CD4-positive, alpha-beta T cell treated with Interleukin-21 for 1 hour (primary cell): ENCODE results near the gene AKNA.
"Not testable (repeated sequence)": the region's sequence is repeated elsewhere in the genome, so short reads cannot be mapped to it uniquely, and the experiment has no call there.

Source experiments
- DNase-seq: peaks from one replicate; pipeline ENCODE4 v3.0.0-alpha.2; 2020

AKNA gene

DNA sequence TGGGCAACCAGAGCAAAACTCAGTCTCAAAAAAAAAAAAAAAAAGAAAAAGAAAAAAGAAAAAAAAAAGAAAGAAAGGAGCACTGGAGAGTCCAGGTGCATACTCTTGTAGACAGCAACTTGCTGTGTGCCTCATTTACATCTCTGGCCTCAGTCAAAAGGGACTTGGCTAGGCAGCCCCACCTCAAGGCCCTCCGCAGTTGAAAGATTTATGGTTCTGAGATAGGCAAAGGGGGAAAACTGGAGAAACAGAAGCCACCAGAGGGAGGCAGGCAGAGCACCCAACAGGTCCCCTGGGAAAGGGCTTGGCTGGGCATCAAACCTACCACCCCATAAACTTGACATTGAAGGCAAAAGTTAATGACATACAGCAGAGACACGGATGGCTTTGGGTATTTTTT, 52.0 kb downstream of the AKNA start:
- DNase-seq: no peak

DNA sequence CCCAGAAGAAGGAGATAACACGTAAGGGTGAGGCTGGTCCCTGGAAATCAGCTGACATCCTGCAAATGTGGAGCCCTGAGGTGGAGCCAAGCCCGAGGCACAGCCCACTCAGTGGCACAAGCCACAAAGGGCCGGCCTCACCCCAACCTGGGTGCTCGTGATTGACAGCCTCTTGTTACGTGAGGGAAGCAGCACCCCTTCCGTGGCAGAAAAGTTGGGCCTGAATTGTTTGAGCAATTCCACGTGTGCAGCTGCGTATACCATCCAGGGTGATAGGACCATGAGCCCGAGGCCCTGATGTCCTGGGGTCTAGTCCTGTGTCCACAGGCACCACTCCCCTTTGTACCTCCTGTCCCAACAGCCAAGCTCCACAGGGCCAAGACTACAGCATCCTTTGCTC, 53.3 kb downstream of the AKNA start:
- no peak for DNase-seq

DNA sequence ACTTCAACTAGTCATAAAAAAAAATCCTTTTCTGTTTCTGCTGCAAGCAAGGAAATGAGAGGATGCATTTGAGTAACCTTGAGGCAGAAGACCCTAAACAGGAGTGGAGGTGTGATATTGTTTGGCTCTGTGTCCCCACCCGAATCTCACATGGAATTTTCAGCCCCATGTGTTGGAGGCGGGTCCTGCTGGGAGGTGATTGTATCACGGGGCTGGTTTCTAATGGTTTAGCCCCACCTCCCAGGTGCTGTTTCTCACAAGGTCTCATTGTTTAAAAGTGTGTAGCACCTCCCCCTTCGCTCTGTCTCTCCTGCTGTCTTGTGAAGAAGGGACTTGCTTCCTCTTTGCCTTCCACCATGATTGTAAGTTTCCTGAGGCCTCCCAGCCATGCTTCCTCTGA, 54.1 kb downstream of the AKNA start:
- DNase-seq: not testable (repeated sequence)

DNA sequence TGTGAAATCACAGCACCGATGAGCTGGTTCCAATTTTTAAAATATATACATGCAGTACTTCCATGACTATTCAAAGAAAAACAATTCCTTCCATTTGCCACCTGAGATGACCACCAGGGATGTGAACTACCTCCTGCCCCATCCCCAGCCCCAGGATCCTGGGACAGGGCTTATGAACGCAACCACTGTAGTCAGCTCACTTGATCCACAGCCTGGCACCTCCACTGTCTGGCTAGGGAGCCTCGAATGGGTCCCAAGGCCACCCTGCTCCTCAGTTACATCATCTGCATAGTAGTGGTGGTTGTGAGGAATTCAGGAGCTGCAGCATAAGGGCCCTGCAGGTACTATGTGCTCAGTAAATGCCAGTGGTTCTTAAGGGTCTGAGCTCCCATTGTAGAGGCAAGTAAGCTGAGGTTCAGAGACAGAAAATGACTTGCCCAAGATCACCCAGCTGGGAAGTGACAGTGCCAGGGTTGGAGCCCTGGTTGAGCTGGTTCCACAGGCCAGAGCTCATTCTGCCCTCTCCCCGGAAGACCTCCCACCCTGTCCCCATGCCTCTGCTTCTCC, 55.2 kb downstream of the AKNA start:
- not testable (repeated sequence) for DNase-seq

DNA sequence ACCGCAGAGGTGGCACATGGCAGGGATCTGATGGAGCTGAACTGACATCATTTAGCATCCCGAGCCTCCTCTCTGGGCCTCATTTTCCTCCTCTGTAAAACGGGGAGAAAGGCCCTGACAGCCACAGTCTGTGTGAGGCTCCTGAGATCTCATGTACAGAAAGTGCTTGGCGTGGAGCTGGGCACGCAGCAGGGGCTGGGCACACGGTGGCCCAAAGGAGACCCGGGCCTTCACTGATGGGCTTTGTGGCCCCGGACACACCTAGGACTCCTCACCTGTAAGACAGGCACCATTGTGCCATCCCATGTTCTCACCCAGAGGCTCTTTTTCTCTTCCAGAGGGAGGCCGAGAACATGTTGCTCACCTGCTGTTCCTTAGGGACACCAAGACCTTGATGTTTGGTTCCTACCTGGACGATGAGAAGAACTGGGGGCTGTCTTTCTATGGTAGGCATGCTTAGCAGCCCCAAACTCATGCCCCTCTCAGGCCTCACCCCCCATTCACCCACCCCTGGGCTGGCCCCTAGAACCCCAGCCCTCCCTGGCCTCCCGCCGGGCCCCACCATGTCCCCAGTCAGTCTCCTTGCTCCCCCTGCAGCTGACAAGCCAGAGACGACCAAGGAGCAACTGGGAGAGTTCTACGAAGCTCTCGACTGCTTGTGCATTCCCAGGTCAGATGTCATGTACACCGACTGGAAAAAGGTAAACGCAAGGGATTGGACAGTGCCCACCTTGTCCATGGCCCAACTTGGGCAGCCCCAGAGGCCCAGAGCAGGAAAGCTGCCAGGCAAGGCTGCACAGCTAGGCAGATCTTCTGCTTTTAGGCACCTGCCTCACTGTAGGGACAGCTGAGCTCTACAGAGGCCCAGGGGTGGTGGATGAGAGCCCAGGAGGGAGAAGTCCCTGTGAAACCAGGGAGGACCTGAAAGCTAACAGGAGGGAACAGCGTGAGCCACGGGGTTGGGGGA, 56.3 kb downstream of the AKNA start:
- DNase-seq: not testable (repeated sequence)

DNA sequence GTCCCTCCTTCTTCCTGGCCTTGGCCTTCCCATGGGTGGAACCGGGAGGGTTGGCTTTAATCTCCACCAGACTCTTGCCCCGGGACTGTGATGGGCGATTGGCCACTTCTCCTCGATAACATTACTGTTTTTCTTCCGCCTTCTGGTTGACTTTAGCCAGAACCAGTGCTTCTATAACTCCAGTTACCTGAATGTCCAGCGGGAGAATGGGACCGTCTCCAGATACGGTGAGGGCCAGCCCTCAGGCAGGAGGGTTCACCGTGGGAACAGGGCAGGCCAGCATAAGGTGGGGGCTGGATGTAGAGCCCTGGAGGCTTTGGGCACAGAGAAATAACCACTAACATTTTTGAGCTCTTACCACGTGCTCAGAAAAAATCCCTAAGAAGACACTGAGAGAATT, 57.1 kb downstream of the AKNA start:
- no peak for DNase-seq

DNA sequence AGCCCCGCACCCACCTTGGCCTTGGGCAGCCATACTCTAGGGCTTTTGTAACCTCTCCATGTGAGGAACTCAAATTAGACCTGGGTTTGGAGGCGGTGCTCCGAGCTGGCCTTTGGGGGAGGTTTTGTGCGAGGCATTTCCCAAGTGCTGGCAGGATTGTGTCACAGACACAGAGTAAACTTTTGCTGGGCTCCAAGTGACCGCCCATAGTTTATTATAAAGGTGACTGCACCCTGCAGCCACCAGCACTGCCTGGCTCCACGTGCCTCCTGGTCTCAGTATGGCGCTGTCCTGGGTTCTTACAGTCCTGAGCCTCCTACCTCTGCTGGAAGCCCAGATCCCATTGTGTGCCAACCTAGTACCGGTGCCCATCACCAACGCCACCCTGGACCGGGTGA, 58.2 kb downstream of the AKNA start, which contains the start of gene ORM2:
Gene ORM2 (plus strand): TSS at position 245 of the 398 bp plus-strand sequence. CDS start 36 bp downstream, at position 281.
- DNase-seq: not testable (repeated sequence)

DNA sequence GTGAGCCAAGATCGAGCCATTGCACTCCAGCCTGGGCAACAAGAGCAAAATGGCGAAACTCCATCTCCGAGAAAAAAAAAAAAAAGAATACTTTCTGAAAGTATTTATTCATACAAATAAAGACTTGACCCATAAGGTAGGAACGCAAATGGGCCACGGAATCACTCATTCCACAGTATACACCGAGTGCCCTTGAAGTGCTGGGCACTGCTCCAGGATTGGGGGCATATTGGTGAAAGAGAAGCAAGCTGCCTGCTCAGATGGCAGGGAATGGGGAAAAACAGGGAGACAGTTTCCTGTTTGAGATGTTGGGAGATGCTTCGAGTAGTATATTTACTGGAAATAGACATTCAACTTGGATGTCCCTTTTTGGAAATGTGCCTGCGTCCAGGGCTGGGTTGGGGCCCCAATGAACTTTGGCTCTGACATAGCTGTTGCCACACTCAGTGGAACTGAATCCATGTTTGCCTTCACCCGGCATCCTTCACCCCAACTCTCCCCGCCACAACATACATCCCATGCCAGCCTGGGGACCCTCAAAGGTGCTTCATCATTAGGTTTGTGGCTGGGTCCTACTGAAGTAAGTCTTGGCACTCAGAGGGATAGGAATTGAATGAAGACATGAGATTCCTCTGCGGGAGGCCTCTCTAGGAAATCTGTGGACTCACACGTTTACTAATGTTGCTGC, 58.7 kb downstream of the AKNA start:
- not testable (repeated sequence) for DNase-seq

DNA sequence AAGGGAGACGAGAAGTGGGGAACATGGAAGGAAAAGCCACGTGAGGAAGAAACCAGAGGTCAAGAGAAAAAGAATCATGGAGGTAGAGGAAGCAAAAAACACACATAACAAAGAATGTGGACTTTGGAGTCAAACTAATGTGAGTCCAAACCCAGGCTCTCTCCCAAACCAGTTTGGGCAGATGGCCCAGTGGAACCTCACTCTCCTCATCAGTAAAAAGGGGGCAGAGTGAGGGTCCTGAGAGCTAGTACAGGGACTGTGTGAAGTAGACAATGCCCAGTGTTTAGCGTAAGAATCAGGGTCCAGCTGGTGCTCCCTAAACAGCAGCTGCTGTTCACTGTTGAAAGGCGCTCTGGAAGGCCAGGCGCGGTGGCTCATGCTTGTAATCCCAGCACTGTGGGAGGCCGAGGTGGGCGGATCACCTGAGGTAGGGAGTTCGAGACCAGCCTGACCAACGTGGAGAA, 59.4 kb downstream of the AKNA start:
- not testable (repeated sequence) for DNase-seq

DNA sequence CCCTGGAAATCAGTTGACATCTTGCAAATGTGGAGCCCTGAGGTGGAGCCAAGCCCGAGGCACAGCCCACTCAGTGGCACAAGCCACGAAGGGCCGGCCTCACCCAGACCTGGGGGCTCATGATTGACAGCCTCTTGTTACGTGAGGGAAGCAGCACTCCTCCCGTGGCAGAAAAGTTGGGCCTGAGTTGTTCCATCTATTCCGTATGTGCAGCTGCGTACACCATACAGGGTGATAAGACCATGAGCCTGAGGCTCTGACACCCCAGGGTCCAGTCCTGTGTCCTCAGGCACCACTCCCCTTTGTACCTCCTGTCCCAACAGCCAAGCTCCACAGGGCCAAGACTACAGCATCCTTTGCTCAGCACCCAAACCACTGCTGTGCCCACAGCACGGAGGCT, 60.0 kb downstream of the AKNA start:
- DNase-seq: no peak

DNA sequence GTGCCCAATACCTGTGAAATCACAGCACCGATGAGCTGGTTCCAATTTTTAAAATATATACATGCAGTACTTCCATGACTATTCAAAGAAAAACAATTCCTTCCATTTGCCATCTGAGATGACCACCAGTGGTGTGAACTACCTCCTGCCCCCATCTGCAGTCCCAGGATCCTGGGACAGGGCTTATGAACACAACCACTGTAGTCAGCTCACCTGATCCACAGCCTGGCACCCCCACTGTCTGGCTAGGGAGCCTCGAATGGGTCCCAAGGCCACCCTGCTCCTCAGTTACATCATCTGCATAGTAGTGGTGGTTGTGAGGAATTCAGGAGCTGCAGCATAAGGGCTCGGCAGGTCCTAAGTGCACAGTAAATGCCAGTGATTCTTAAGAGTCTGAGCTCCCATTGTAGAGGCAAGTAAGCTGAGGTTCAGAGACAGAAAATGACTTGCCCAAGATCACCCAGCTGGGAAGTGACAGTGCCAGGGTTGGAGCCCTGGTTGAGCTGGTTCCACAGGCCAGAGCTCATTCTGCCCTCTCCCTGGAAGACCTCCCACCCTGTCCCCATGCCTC, 62.0 kb downstream of the AKNA start:
- not testable (repeated sequence) for DNase-seq

DNA sequence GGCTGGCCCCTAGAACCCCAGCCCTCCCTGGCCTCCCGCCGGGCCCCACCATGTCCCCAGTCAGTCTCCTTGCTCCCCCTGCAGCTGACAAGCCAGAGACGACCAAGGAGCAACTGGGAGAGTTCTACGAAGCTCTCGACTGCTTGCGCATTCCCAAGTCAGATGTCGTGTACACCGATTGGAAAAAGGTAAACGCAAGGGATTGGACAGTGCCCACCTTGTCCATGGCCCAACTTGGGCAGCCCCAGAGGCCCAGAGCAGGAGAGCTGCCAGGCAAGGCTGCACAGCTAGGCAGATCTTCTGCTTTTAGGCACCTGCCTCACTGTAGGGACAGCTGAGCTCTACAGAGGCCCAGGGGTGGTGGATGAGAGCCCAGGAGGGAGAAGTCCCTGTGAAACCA, 62.8 kb downstream of the AKNA start:
- not testable (repeated sequence) for DNase-seq

DNA sequence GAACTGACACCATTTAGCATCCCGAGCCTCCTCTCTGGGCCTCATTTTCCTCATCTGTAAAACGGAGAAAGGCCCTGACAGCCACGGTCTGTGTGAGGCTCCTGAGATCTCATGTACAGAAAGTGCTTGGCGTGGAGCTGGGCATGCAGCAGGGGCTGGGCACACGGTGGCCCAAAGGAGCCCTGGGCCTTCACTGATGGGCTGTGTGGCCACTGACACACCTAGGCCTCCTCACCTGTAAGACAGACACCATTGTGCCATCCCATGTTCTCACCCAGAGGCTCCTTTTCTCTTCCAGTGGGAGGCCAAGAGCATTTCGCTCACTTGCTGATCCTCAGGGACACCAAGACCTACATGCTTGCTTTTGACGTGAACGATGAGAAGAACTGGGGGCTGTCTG, 63.3 kb downstream of the AKNA start:
- no peak for DNase-seq

DNA sequence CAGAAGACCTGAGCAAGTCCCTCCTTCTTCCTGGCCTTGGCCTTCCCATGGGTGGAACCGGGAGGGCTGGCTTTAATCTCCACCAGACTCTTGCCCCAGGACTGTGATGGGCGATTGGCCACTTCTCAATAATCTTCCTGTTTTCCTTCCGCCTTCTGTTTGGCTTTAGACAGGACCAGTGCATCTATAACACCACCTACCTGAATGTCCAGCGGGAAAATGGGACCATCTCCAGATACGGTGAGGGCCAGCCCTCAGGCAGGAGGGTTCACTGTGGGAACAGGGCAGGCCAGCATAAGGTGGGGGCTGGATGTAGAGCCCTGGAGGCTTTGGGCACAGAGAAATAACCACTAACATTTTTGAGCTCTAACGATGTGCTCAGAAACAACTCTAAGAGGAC, 63.9 kb downstream of the AKNA start:
- DNase-seq: not testable (repeated sequence)

DNA sequence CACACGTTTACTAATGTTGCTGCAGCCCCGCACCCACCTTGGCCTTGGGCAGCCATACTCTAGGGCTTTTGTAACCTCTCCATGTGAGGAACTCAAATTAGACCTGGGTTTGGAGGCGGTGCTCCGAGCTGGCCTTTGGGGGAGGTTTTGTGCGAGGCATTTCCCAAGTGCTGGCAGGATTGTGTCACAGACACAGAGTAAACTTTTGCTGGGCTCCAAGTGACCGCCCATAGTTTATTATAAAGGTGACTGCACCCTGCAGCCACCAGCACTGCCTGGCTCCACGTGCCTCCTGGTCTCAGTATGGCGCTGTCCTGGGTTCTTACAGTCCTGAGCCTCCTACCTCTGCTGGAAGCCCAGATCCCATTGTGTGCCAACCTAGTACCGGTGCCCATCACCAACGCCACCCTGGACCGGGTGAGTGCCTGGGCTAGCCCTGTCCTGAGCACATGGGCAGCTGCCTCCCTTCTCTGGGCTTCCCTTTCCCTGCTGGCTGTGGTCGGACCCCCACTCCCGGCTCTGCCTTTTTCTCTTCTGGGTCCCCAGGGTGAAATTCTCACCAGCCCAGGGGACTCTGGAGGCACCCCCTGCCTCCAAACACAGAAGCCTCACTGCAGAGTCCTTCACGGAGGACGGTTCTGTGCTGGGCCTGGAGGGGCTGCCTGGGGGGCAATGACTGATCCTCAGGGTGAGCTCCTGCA, 64.8 kb downstream of the AKNA start, which contains the start of gene ORM1:
Gene ORM1 (plus strand): TSS at position 268 of the 701 bp plus-strand sequence. CDS start 36 bp downstream, at position 304.
- not testable (repeated sequence) for DNase-seq

DNA sequence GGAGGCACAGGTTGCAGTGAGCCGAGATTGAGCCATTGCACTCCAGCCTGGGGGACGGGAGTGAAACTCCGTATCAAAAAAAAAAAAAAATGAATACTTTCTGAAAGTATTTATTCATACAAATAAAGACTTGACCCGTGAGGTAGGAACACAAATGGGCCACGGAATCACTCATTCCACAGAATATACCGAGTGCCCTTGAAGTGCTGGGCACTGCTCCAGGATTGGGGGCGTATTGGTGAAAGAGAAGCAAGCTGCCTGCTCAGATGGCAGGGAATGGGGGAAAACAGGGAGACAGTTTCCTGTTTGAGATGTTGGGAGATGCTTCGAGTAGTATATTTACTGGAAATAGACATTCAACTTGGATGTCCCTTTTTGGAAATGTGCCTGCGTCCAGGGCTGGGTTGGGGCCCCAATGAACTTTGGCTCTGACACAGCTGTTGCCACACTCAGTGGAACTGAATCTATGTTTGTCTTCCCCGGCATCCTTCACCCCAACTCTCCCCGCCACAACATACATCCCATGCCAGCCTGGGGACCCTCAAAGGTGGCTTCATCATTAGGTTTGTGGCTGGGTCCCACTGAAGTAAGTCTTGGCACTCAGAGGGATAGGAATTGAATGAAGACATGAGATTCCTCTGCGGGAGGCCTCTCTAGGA, 65.5 kb downstream of the AKNA start:
- DNase-seq: not testable (repeated sequence)

DNA sequence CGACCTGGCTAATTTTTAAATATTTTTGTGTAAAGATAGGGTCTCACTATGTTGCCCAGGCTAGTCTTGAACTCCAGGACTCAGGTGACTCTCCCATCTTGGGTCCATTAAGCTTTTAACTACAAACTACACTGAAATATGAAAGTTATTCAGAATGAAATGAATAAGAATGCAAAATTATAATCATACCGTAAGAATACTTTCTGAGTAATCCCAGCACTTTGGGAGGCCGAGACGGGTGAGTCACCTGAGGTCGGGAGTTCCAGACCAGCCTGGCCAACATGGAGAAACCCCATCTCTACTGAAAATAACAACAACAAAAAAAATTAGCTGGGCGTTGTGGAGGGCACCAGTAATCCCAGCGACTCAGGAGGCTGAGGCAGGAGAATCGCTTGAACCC, 66.0 kb downstream of the AKNA start:
- DNase-seq: no peak

DNA sequence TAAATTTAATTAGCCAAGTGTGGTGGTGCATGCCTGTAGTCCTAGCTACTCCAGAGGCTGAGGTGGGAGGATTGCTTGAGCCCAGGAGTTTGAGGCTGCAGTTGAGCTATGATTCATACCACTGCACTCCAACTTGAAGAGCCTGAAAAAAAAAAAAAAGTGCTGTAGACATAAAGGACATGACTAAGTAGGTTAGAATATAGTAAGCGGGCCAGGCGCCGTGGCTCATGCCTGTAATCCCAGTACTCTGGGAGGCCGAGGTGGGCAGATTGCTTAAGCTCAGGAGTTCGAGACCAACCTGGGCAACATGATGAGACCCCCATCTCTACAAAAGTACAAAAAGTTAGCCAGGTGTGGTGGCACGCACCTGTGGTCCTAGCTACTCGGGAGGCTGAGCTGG, 67.1 kb downstream of the AKNA start:
- DNase-seq: not testable (repeated sequence)

DNA sequence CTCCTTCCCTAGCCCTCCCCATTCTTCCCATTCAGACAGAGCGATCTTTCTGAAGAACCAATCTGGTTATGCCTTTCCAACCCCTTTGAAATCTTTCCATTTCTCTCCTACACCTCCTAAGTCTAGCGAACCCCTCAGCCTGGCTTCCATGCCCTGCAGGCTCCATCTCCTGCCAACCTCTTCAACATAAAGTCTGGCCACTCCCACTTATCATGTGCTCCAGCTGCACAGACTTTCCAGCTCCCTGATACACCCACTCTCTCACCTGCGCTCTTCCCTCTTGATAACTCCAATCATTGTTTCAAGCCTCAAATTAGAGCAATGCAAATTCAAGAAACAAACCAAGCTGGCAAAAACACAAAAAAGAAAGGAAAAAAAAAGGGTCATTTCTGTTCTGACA, 68.6 kb downstream of the AKNA start:
- no peak for DNase-seq

DNA sequence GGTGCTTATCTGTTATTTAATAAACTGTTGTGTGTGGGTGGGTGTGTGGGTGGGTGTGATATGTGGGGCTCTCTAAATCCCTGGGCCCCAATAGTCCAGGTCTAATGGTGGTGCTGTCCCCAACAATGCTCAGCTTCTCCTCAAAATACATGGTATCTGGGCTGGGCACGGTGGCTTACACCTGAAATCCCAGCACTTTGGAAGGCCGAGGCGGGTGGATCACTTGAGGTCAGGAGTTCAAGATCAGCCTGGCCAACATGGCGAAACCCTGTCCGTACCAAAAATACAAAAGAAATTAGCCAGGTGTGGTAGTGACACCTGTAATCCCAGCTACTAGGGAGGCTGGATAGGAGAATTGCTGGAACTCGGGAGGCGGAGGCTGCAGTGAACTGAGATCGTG, 69.4 kb downstream of the AKNA start:
- no peak for DNase-seq

DNA sequence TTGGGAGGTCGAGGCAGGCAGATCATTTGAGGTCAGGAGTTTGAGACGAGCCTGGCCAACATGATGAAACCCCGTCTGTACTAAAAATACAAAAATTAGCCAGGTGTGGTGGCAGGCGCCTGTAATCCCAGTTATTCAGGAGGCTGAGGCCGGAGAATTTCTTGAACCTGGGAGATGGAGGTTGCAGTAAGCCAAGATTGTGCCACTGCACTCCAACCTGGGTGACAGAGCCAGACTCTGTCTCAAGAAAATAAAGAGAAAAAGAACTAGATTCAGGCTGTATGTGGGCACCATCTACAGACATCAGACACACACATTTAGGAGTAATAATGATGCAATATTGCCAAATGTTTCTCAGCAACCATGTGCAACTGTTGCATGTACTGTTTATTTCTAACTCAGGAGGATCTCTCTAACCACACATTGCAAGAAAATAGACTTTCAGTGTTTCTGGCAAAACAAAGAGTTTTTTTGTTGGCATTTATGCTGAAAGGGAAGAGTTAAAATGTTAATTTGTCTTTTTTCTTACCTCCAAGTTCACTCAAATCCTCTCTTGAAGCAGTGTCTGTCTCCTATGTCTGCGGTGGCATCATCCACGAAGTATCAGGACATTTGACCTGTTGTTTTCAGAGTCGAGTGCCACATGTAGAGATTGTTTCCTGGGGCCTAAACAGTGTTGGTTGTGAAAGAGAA, 70.0 kb downstream of the AKNA start:
- DNase-seq: no peak
